NCI-H69 (cell line): ENCODE results near the gene RASSF8.

Source experiments
- DNase-seq: peaks from one replicate; lab custom pipeline; 2025; lab: John Stamatoyannopoulos, UW

Gene RASSF8

GRCh38 chr12:26108915-26109314, 150.4 kb downstream of the RASSF8 start:
- no peak for DNase-seq

GRCh38 chr12:26109343-26109881, 150.9 kb downstream of the RASSF8 start:
- peak; percentile 16 for DNase-seq

- no peak for DNase-seq
Measured at GRCh38 chr12:26112232-26112631, 153.8 kb downstream of the RASSF8 start.

GRCh38 chr12:26112703-26113147, 154.2 kb downstream of the RASSF8 start:
- DNase-seq: peak; percentile 57

GRCh38 chr12:26113181-26113654, 154.7 kb downstream of the RASSF8 start:
- peak; percentile 70 for DNase-seq

- peak; percentile 68 for DNase-seq
Measured at GRCh38 chr12:26113853-26114719, 155.6 kb downstream of the RASSF8 start.

- DNase-seq: no peak
Measured at GRCh38 chr12:26114720-26115401, 156.4 kb downstream of the RASSF8 start.

GRCh38 chr12:26116829-26117715, 158.6 kb downstream of the RASSF8 start:
- DNase-seq: no peak

GRCh38 chr12:26118308-26118707, 159.8 kb downstream of the RASSF8 start:
- DNase-seq: no peak

GRCh38 chr12:26119391-26119989, 161.0 kb downstream of the RASSF8 start:
- DNase-seq: peak; percentile 19

GRCh38 chr12:26120561-26121274, 162.2 kb downstream of the RASSF8 start:
- no peak for DNase-seq

- DNase-seq: no peak
Measured at GRCh38 chr12:26121323-26122060, 163.0 kb downstream of the RASSF8 start.

- DNase-seq: peak; percentile 28
Measured at GRCh38 chr12:26122061-26122680, 163.7 kb downstream of the RASSF8 start.

GRCh38 chr12:26122681-26123481, 164.4 kb downstream of the RASSF8 start:
- DNase-seq: peak; percentile 28

GRCh38 chr12:26123482-26123980, 165.0 kb downstream of the RASSF8 start:
- DNase-seq: no peak

- DNase-seq: peak; percentile 20
Measured at GRCh38 chr12:26124446-26125399, 166.2 kb downstream of the RASSF8 start, which contains the start of gene BHLHE41. BHLHE41 (minus strand) TSS chr12:26125037; CDS start chr12:26124779, 258 bp downstream.
